Smooth muscle cell of the coronary artery (primary cell): ENCODE results near the gene TTLL6. TPM values are rescaled to one million over a fixed set of nuclear protein-coding genes. Genes with fewer than 3 reads are reported as not detected.

Experiments used
- total RNA-seq: library from RNA; depleted of rRNA; stranded (reverse); fragments of >200 nt; gene quantifications from 2 replicates; pipeline ENCODE4 v1.2.3, GENCODE V29; 2014; ENCODE audit warnings: low replicate concordance

Gene TTLL6
- not detected in 2 replicates for total RNA-seq

DNA sequence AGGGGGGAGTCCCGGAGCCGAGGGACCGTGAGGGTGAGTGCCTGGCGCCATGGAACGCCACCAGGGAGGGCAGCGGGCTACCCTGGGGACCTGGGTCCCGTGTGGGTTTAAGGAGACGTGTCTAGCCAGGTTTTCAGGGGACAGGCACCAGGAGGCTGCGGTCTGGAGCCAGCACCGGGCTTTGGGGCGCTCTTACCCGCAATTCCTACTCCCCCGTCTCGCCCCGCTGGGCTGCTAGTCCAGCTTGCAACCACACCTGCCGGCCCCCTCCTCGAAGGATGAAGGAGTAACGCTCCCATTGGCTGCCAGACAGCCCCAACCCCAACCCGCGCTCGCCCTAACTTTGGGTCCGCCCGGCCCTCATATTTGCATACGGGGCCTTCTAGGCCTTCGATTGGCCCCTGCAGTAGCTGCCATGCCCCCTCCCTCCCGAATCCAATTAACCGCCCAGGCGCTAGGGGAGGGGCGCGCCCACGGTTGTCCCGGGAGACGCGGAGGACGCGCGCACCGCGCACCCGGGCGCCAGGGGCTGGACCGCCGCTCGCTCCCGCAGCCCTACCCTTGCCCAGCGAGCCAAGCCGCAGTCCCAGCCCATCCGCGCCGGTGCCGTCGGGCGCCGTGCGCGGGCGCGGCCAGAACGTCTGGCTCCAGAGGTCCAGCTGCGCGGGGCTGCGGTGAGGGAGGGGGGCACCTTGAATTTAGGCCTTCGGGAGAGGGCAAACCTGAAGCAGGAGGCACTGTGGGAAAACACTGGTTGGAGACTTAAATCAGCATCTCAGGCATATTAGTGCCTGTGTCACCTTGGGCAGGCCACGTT lies at the start of gene TTLL6:
TSS of gene TTLL6 (minus strand) at position 456 of the 817 bp plus-strand sequence. CDS start at position 299, 157 bp downstream.

DNA sequence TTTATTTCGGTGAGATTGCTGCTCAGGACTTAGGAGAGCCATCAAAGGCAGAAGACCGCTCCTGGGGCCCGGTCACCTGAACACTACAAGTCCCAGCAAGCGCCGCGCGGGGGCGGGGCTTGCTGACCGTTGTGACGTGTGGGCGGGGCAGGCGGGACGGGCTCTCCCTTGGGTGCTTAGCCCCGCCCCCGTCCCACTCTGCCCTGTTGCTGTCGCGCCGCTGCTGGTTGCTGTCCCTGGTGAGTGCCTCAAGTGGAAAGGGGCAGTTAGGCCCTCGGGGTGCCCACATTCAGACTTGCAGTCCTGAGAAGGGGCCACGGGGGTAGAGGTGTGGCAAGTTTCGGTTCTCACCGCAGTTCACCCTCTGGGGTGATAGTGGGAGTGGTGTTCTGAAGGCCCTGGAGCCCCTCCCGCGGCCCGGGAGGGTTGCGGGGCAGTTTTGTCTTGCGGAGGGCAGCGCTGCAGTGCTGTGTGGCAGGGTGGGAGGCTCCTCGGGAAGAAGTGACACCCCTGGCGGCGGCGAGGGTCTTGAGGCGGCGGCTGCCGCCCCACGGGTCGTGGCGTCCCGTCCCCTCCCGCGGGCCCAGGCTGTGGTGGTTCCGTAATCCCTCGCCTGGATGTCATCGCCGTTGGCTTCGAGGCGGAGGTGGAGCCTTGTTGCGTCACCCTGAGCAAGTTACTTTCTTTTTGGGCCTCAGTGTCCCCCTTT lies 14.0 kb upstream of the TTLL6 start, which contains the start of gene CALCOCO2:
TSS of gene CALCOCO2 (plus strand) at position 196 of the 709 bp plus-strand sequence. CDS start 10,673 bp downstream, outside the sequence.

GRCh38 chr17:48728232-48729231 lies 88.5 kb downstream of the TTLL6 start, which contains the start of gene HOXB13:
TSS of gene HOXB13 (minus strand) at chr17:48728750. CDS start at chr17:48728593, 157 bp downstream.

GRCh38 chr17:48722915-48723422 lies 94.1 kb downstream of the TTLL6 start, which contains the start of gene PRAC2:
TSS of gene PRAC2 (plus strand) at chr17:48723185. CDS start at chr17:48724411, 1,226 bp downstream.

DNA sequence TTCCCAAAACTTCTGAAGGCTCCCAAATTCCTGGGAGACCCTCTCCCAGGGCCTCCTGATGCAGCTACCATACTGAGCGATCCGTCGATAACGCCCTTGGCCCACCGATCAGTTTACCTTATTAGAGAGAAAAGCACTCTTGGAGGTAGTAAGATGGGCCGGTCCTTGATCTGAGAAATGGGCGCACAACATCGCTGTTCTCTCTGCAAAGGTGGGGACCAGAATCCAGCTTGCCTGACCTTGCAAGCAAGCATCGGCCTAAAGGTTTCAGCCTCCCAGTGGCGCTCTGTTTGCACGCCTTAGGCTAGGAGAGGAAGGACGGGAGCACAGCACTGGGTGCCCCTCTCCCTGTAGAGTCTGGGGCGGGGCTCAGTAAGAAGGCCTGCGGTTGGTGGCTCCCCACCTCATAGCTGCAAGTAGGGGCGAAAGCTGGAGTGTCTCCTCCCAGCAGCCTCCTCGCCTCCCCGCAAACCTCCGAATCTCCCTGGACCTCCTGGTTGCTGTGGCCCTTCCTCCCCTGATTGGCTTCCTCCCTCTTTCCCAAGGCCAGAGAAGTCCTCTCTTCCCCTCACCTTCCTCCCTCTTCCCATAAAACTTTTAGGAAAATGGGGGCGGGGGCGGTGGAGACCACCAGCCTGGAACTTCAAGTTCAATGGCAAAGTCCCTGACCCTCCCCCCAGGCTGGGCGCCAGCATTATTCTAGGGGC lies 94.7 kb downstream of the TTLL6 start, which contains the start of gene PRAC1:
TSS of gene PRAC1 (minus strand) at position 318 of the 707 bp plus-strand sequence. CDS start at position 192, 126 bp downstream.

Other genes with a start within 250 kb of the TTLL6 start
- gene HOXB4, start 238.9 kb downstream of the TTLL6 start, total RNA-seq, result 0.35 and 0.90 TPM in 2 replicates
- 0.59 and 2.6 TPM in 2 replicates for gene HOXB3, start 227.0 kb downstream of the TTLL6 start, total RNA-seq
- gene HOXB5, start 223.4 kb downstream of the TTLL6 start, total RNA-seq, result not detected in 2 replicates
- gene HOXB6, start 212.2 kb downstream of the TTLL6 start, total RNA-seq, result 0.08 and 0.12 TPM in 2 replicates
- gene HOXB7, start 206.2 kb downstream of the TTLL6 start, total RNA-seq, result 0.30 TPM in 1 of 2 replicates, not detected in the other
- not detected in 2 replicates for gene HOXB8, start 201.9 kb downstream of the TTLL6 start, total RNA-seq
- gene HOXB9, start 190.9 kb downstream of the TTLL6 start, total RNA-seq, result not detected in 2 replicates
- gene PRAC1, start 94.7 kb downstream of the TTLL6 start, total RNA-seq, result not detected in 2 replicates
- not detected in 2 replicates for gene PRAC2, start 94.0 kb downstream of the TTLL6 start, total RNA-seq
- gene HOXB13, start 88.5 kb downstream of the TTLL6 start, total RNA-seq, result not detected in 2 replicates
- 29.3 and 66.0 TPM in 2 replicates for gene CALCOCO2, start 13.8 kb upstream of the TTLL6 start, total RNA-seq
- gene ATP5MC1, start 75.6 kb upstream of the TTLL6 start, total RNA-seq, result 31.8 and 56.5 TPM in 2 replicates
- gene UBE2Z, start 91.2 kb upstream of the TTLL6 start, total RNA-seq, result 33.7 and 51.9 TPM in 2 replicates
- gene SNF8, start 127.6 kb upstream of the TTLL6 start, total RNA-seq, result 107 and 164 TPM in 2 replicates
- not detected in 2 replicates for gene GIP, start 151.4 kb upstream of the TTLL6 start, total RNA-seq
- gene IGF2BP1, start 180.2 kb upstream of the TTLL6 start, total RNA-seq, result 0.12 and 0.15 TPM in 2 replicates